SK-N-SH treated with all-trans-retinoic acid at 6 μM for 48 hours (cell line): Measurements from ENCODE around the gene SKAP2.

Source experiments
- GLIS3 ChIP-seq: fragments of 250-450 bp; sonication (Bioruptor Pico); IDR thresholded peaks from 2 replicates; pipeline ENCODE4 v1.5.0; 2020; ENCODE audit warnings: mild to moderate bottlenecking, moderate library complexity
- OSR1 ChIP-seq: fragments of 250-450 bp; sonication (Bioruptor Pico); IDR thresholded peaks from 2 replicates; pipeline ENCODE4 v1.8.0; 2022; ENCODE audit warnings: moderate library complexity, mild to moderate bottlenecking, inconsistent platforms
- RARB ChIP-seq: fragments of 250-450 bp; sonication (Bioruptor Pico); IDR thresholded peaks from 2 replicates; pipeline ENCODE4 v1.8.0; 2021; ENCODE audit warnings: mild to moderate bottlenecking, moderate library complexity
- SNAI2 ChIP-seq: fragments of 250-450 bp; sonication (Bioruptor Pico); IDR thresholded peaks from 2 replicates; pipeline ENCODE4 v1.5.0; 2020; ENCODE audit warnings: mild to moderate bottlenecking, moderate library complexity
- TCF4 ChIP-seq: fragments of 250-450 bp; sonication (Bioruptor Pico); IDR thresholded peaks from 2 replicates; pipeline ENCODE4 v1.8.0; 2021; ENCODE audit warnings: mild to moderate bottlenecking, moderate library complexity, borderline replicate concordance
- TOX ChIP-seq: fragments of 250-450 bp; sonication (Bioruptor Pico); IDR thresholded peaks from 2 replicates; pipeline ENCODE4 v1.8.0; 2021; ENCODE audit warnings: mild to moderate bottlenecking, moderate library complexity, borderline replicate concordance
- ZC3H10 ChIP-seq: fragments of 250-450 bp; sonication (Bioruptor Pico); IDR thresholded peaks from 2 replicates; pipeline ENCODE4 v1.5.1; 2021; ENCODE audit warnings: mild to moderate bottlenecking, moderate library complexity
- ZFP3 ChIP-seq: fragments of 250-450 bp; sonication (Bioruptor Pico); IDR thresholded peaks from 2 replicates; pipeline ENCODE4 v1.5.0; 2020; ENCODE audit warnings: mild to moderate bottlenecking, moderate library complexity
- ZFP30 ChIP-seq: fragments of 450-650 bp; formaldehyde crosslinking; IDR thresholded peaks from 2 replicates; pipeline ENCODE4 v1.5.0; 2022; ENCODE audit warnings: mild to moderate bottlenecking, moderate library complexity
- ZNF70 ChIP-seq: fragments of 450-650 bp; formaldehyde crosslinking; IDR thresholded peaks from 2 replicates; pipeline ENCODE4 v1.5.0; 2020; ENCODE audit warnings: mild to moderate bottlenecking, moderate library complexity
- ZNF8 ChIP-seq: fragments of 450-650 bp; formaldehyde crosslinking; IDR thresholded peaks from 2 replicates; pipeline ENCODE4 v1.5.0; 2020; ENCODE audit warnings: mild to moderate bottlenecking, moderate library complexity
- TF ChIP-seq, protein P1 (sequence below): fragments of 250-450 bp; sonication (Bioruptor Pico); IDR thresholded peaks from 2 replicates; pipeline ENCODE4 v1.8.0; 2020; ENCODE audit warnings: mild to moderate bottlenecking, moderate library complexity, borderline replicate concordance
- TF ChIP-seq, protein P2 (sequence below): fragments of 250-450 bp; sonication (Bioruptor Pico); IDR thresholded peaks from 2 replicates; pipeline ENCODE4 v1.5.1; 2020; ENCODE audit warnings: low read depth, mild to moderate bottlenecking, moderate library complexity

- TF ChIP-seq, protein P1, sequence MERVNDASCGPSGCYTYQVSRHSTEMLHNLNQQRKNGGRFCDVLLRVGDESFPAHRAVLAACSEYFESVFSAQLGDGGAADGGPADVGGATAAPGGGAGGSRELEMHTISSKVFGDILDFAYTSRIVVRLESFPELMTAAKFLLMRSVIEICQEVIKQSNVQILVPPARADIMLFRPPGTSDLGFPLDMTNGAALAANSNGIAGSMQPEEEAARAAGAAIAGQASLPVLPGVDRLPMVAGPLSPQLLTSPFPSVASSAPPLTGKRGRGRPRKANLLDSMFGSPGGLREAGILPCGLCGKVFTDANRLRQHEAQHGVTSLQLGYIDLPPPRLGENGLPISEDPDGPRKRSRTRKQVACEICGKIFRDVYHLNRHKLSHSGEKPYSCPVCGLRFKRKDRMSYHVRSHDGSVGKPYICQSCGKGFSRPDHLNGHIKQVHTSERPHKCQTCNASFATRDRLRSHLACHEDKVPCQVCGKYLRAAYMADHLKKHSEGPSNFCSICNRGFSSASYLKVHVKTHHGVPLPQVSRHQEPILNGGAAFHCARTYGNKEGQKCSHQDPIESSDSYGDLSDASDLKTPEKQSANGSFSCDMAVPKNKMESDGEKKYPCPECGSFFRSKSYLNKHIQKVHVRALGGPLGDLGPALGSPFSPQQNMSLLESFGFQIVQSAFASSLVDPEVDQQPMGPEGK = no peak
- no peak for TF ChIP-seq RARB (CRISPR knock-in tag)
- no peak for TF ChIP-seq ZFP30
- TF ChIP-seq, protein P2, sequence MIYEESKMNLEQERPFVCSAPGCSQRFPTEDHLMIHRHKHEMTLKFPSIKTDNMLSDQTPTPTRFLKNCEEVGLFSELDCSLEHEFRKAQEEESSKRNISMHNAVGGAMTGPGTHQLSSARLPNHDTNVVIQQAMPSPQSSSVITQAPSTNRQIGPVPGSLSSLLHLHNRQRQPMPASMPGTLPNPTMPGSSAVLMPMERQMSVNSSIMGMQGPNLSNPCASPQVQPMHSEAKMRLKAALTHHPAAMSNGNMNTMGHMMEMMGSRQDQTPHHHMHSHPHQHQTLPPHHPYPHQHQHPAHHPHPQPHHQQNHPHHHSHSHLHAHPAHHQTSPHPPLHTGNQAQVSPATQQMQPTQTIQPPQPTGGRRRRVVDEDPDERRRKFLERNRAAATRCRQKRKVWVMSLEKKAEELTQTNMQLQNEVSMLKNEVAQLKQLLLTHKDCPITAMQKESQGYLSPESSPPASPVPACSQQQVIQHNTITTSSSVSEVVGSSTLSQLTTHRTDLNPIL (CRISPR knock-in tag) = no peak
- TF ChIP-seq ZNF70 (CRISPR knock-in tag) = no peak
- no peak for TF ChIP-seq ZC3H10
- TF ChIP-seq OSR1 (CRISPR knock-in tag) = no peak
- no peak for TF ChIP-seq TOX (CRISPR knock-in tag)
- TF ChIP-seq SNAI2 (CRISPR knock-in tag) = no peak
- TF ChIP-seq TCF4 (CRISPR knock-in tag) = no peak
- no peak for TF ChIP-seq ZFP3 (CRISPR knock-in tag)
- no peak for TF ChIP-seq ZNF8 (CRISPR knock-in tag)
- TF ChIP-seq GLIS3 = no peak
Observed at GRCh38 chr7:26648554-26648953, 215.8 kb downstream of the SKAP2 start.
